Transverse colon (tissue), 4 donors: ENCODE data around the gene NLE1.

Source experiments
- CTCF ChIP-seq, 5 experiments: fragments of 200-600 bp in 3 of 5; fragments of 450-650 bp in 2 of 5; sonication (generic) in 3 of 5; IDR thresholded peaks; 1 replicate in 2 of 5; 2 replicates in 3 of 5; pipeline ENCODE4 v1.5.1; 2016 to 2017; ENCODE audit warnings: antibody characterized with exemption in 5 of 5, inconsistent platforms in 3 of 5, mild to moderate bottlenecking in 2 of 5, moderate library complexity in 1 of 5
- EP300 ChIP-seq: sonication (generic); formaldehyde crosslinking; IDR thresholded peaks from one replicate; pipeline ENCODE4 v1.6.1; 2017; ENCODE audit warnings: antibody characterized with exemption, low read depth
- POLR2A ChIP-seq: fragments of 450-650 bp; IDR thresholded peaks from one replicate; pipeline ENCODE4 v1.6.1; 2016; ENCODE audit warnings: antibody characterized with exemption, mild to moderate bottlenecking, moderate library complexity
- POLR2AphosphoS5 ChIP-seq, 3 donors: sonication (generic); formaldehyde crosslinking; IDR thresholded peaks; one replicate each; pipeline ENCODE4 v1.6.1; 2016; ENCODE audit warnings: antibody characterized with exemption in 3 of 3

- TF ChIP-seq CTCF (IDR thresholded peaks at IDR 0.05) (no peak), POLR2A (peak; percentile 73), EP300 (no peak), POLR2AphosphoS5 (IDR thresholded peaks at IDR 0.05) (peak in 2 of 3 donors; percentile 72 to 78)
Observed at GRCh38 chr17:35087731-35088355, 54.3 kb downstream of the NLE1 start.
